NCI-H1694 (cell line): ENCODE measurements around the gene PIP5K1B.
A peak's percentile ranks its signal among the peaks of the same experiment; 100 is the strongest.
"Not testable (repeated sequence)": the region's sequence is repeated elsewhere in the genome, so short reads cannot be mapped to it uniquely, and the experiment has no call there.

Source experiments
- DNase-seq: peaks from one replicate; lab custom pipeline; 2025; lab: John Stamatoyannopoulos, UW

Gene PIP5K1B

GRCh38 chr9:69029535-69029934 lies 324.5 kb downstream of the PIP5K1B start:
- no peak for DNase-seq

- no peak for DNase-seq
Measured at GRCh38 chr9:69030851-69031645, 326.0 kb downstream of the PIP5K1B start.

GRCh38 chr9:69034071-69034470 lies 329.0 kb downstream of the PIP5K1B start:
- no peak for DNase-seq

GRCh38 chr9:69035438-69036308 lies 330.6 kb downstream of the PIP5K1B start, which contains the start of gene FXN:
Gene FXN (plus strand): TSS chr9:69035752. CDS start chr9:69035783, 31 bp downstream.
- peak; percentile 51 for DNase-seq

GRCh38 chr9:69036309-69036708 lies 331.3 kb downstream of the PIP5K1B start:
- no peak for DNase-seq

- no peak for DNase-seq
Measured at GRCh38 chr9:69036799-69037198, 331.8 kb downstream of the PIP5K1B start.

GRCh38 chr9:69040646-69041045 lies 335.6 kb downstream of the PIP5K1B start:
- DNase-seq, result no peak

- no peak for DNase-seq
Measured at GRCh38 chr9:69044240-69045219, 339.5 kb downstream of the PIP5K1B start.

GRCh38 chr9:69045821-69046220 lies 340.8 kb downstream of the PIP5K1B start:
- DNase-seq, result no peak

GRCh38 chr9:69046723-69047122 lies 341.7 kb downstream of the PIP5K1B start:
- no peak for DNase-seq

- DNase-seq, result no peak
Measured at GRCh38 chr9:69047371-69047770, 342.3 kb downstream of the PIP5K1B start.

GRCh38 chr9:69049094-69049493 lies 344.1 kb downstream of the PIP5K1B start:
- DNase-seq, result no peak

GRCh38 chr9:69050936-69051335 lies 345.9 kb downstream of the PIP5K1B start:
- not testable (repeated sequence) for DNase-seq

GRCh38 chr9:69054989-69055388 lies 349.9 kb downstream of the PIP5K1B start:
- no peak for DNase-seq

- DNase-seq, result no peak
Measured at GRCh38 chr9:69056191-69056815, 351.3 kb downstream of the PIP5K1B start.

GRCh38 chr9:69058101-69058500 lies 353.1 kb downstream of the PIP5K1B start:
- DNase-seq, result no peak
